K562 (cell line): Measurements from ENCODE around the gene NTRK2. TPM values are rescaled to one million over a fixed set of nuclear protein-coding genes. Genes with fewer than 3 reads are reported as not detected.

Experiments
- ATAC-seq: fragments of 200-7000 bp; cut with Tn5 transposase; 3 replicates; pipeline ENCODE4 v1.9.1; 2020; ENCODE audit warnings: moderate library complexity
- BruUV-seq: library from RNA; stranded (reverse); fragments of 400-500 nt; replicated peaks from 2 replicates; lab custom pipeline; 2021; lab: Mats Ljungman, UMichigan
- CTCF ChIA-PET: fragments of 300-600 bp; formaldehyde crosslinking; extraction: SDS; loops from one replicate; lab custom pipeline; 2021; ENCODE audit warnings: low intra/inter-chr PET ratio; lab: Yijun Ruan, JAX
- POLR2A ChIA-PET: fragments of 300-600, 350-650 bp; sonication (Branson Sonifier 250); formaldehyde crosslinking; extraction: SDS; loops from one replicate; lab custom pipeline; 2021; ENCODE audit warnings: antibody characterized with exemption, inconsistent platforms; lab: Yijun Ruan, JAX
- DNase-seq, 4 experiments: peaks; one replicate each; pipeline versions ENCODE4 v3.0.0 to v3.0.0-alpha.2; 2011 to 2018; ENCODE audit warnings: low spot score in 3 of 4, mixed read lengths in 3 of 4; ENCODE audit errors: extremely low read depth in 1 of 4
- FAIRE-seq: peaks from 2 replicates; lab custom pipeline; 2011; peaks lifted over from hg19 to GRCh38; lab: Jason Lieb, UNC
- H2AFZ ChIP-seq: 2 replicates; pipeline ENCODE4 v1.6.0; 2011; ENCODE audit warnings: low read depth, low read length, control low read depth, inconsistent platforms
- H3K27ac ChIP-seq: fragments of 200-600 bp; 3 replicates; pipeline ENCODE4 v1.8.0; 2011; ENCODE audit warnings: low read depth, mild to moderate bottlenecking, control low read depth, inconsistent platforms, low read length, moderate library complexity, mixed read lengths; ENCODE audit errors: extremely low read depth
- H3K27me3 ChIP-seq, 2 experiments: fragments of 300-600 bp in 1 of 2; 2 replicates in 1 of 2; 3 replicates in 1 of 2; pipeline versions ENCODE4 v1.6.0 to v1.8.0; 2011; ENCODE audit warnings: inconsistent platforms in 2 of 2, low read length in 2 of 2, mild to moderate bottlenecking in 1 of 2, mixed read lengths in 1 of 2, moderate library complexity in 1 of 2; ENCODE audit not compliant: control insufficient read depth in 2 of 2, insufficient read depth in 2 of 2
- H3K36me3 ChIP-seq: fragments of 300-600 bp; 3 replicates; pipeline ENCODE4 v1.8.0; 2011; ENCODE audit warnings: mild to moderate bottlenecking, low read length, inconsistent platforms; ENCODE audit not compliant: control insufficient read depth, insufficient read depth
- H3K4me1 ChIP-seq, 2 experiments: fragments of 200-600 bp in 1 of 2; replicated peaks in 1 of 2; 2 replicates in 1 of 2; 3 replicates in 1 of 2; pipeline versions ENCODE4 v1.5.1 to v1.8.0; 2011; ENCODE audit warnings: inconsistent platforms in 2 of 2, low read length in 2 of 2, mild to moderate bottlenecking in 1 of 2, mixed read lengths in 1 of 2, moderate library complexity in 1 of 2; ENCODE audit not compliant: control insufficient read depth in 2 of 2, insufficient read depth in 2 of 2
- H3K4me2 ChIP-seq: 2 replicates; pipeline ENCODE4 v1.6.1; 2011; ENCODE audit warnings: low read length, control low read depth, inconsistent platforms, mixed read lengths; ENCODE audit not compliant: insufficient read depth
- H3K4me3 ChIP-seq: fragments of 200-600 bp; sonication (generic), shearing (Covaris generic); 2 replicates; pipeline ENCODE4 v1.5.1; 2016; ENCODE audit warnings: control low read depth, inconsistent platforms
- H3K79me2 ChIP-seq: fragments of 200-600 bp; 3 replicates; pipeline ENCODE4 v1.8.0; 2011; ENCODE audit warnings: low read length, inconsistent platforms; ENCODE audit not compliant: control insufficient read depth, insufficient read depth
- H3K9ac ChIP-seq, 2 experiments: 2 replicates each; pipeline versions ENCODE4 v1.6.0 to v1.6.1; 2011; ENCODE audit warnings: low read depth in 2 of 2, low read length in 2 of 2, control low read depth in 1 of 2, inconsistent platforms in 1 of 2, mild to moderate bottlenecking in 1 of 2, mixed read lengths in 1 of 2; ENCODE audit not compliant: insufficient read depth in 1 of 2
- H3K9me1 ChIP-seq: one replicate; pipeline ENCODE4 v1.6.0; 2011; ENCODE audit warnings: inconsistent platforms, mild to moderate bottlenecking, low read length, moderate library complexity; ENCODE audit not compliant: control insufficient read depth, insufficient read depth
- H3K9me3 ChIP-seq: replicated peaks from 2 replicates; pipeline ENCODE4 v1.5.1; 2011; ENCODE audit warnings: low read depth, low read length, inconsistent platforms; ENCODE audit not compliant: control insufficient read depth, insufficient read depth
- H4K20me1 ChIP-seq: replicated peaks from 2 replicates; pipeline ENCODE4 v1.6.1; 2011; ENCODE audit warnings: low read length, inconsistent platforms, mixed read lengths; ENCODE audit not compliant: control insufficient read depth, insufficient read depth
- ETS2 ChIP-seq: IDR thresholded peaks from 2 replicates; pipeline ENCODE4 v1.6.1; 2016; ENCODE audit warnings: borderline replicate concordance, missing genetic modification characterization, mild to moderate bottlenecking, moderate library complexity, missing compliant biosample characterization; ENCODE audit not compliant: poor library complexity, severe bottlenecking
- ETV6 ChIP-seq, 3 experiments: fragments of 150-350 bp in 1 of 3; sonication (generic) in 1 of 3; formaldehyde crosslinking in 1 of 3; IDR thresholded peaks; 2 replicates each; pipeline versions ENCODE4 v1.6.1 to v1.8.0; 2014 to 2022; ENCODE audit warnings: borderline replicate concordance in 2 of 3, low read depth in 2 of 3, antibody characterized with exemption in 1 of 3, low read length in 1 of 3, mild to moderate bottlenecking in 1 of 3, missing genetic modification reagents in 1 of 3
- KAT7 ChIP-seq: sonication (generic); formaldehyde crosslinking; IDR thresholded peaks from 2 replicates; pipeline ENCODE4 v1.8.0; 2022; ENCODE audit warnings: missing genetic modification reagents, mild to moderate bottlenecking, borderline replicate concordance
- KHSRP ChIP-seq: fragments of 450-650 bp; IDR thresholded peaks from 2 replicates; pipeline ENCODE4 v1.6.1; 2017
- MYC ChIP-seq, 2 experiments: fragments of 250-450 bp in 1 of 2; sonication (Bioruptor Pico) in 1 of 2; IDR thresholded peaks; 2 replicates each; pipeline versions ENCODE4 v1.5.1 to v1.6.1; 2012 to 2021; ENCODE audit warnings: low read depth in 2 of 2, borderline replicate concordance in 1 of 2, improper control_type of control experiment in 1 of 2, low read length in 1 of 2, mild to moderate bottlenecking in 1 of 2, moderate library complexity in 1 of 2
- OTX1 ChIP-seq: fragments of 450-650 bp; formaldehyde crosslinking; IDR thresholded peaks from 2 replicates; pipeline ENCODE4 v1.4.0; 2022; ENCODE audit warnings: mild to moderate bottlenecking
- SIN3B ChIP-seq: fragments of 450-650 bp; IDR thresholded peaks from 2 replicates; pipeline ENCODE4 v1.6.1; 2017; ENCODE audit warnings: low read depth, mild to moderate bottlenecking, moderate library complexity
- SPI1 ChIP-seq: IDR thresholded peaks from 2 replicates; pipeline ENCODE4 v1.6.1; 2011; ENCODE audit warnings: low read depth, low read length, control low read depth, borderline replicate concordance
- ZFP36 ChIP-seq: fragments of 150-350 bp; IDR thresholded peaks from 2 replicates; pipeline ENCODE4 v1.6.1; 2018; ENCODE audit warnings: low read length, low read depth; ENCODE audit not compliant: partially characterized antibody
- ZNF780A ChIP-seq: fragments of 250-450 bp; sonication (Bioruptor Pico); IDR thresholded peaks from 2 replicates; pipeline ENCODE4 v1.5.0; 2021; ENCODE audit warnings: mild to moderate bottlenecking
- WGBS: fragments of 100-300 bp; shearing (Covaris generic); methylation state at CpG from one replicate; pipeline ENCODE4 v1.1.6; 2016; ENCODE audit warnings: low coverage, mixed read lengths; ENCODE audit not compliant: insufficient coverage; ENCODE audit errors: missing lambda C conversion rate; 5-methylcytosine and 5-hydroxymethylcytosine counted together
- in situ Hi-C: fragments of 300-500 bp; cut with MboI; formaldehyde crosslinking; loops from 4 replicates; pipeline ENCODE4 v1.15.0; 2018; ENCODE audit warnings: inconsistent platforms, mixed read lengths
- intact Hi-C: fragments of 100-400 bp; cut with micrococcal nuclease; formaldehyde crosslinking; loops from 2 replicates; pipeline ENCODE4 v1.14.2; 2022
- polyA plus RNA-seq, 8 experiments: library from polyadenylated mRNA; depleted of rRNA in 4 of 8; stranded (reverse) in 5 of 8; unstranded in 3 of 8; fragments of >200 nt; fragmentation: Nextera tagmentation in 2 of 8; fragmentation: Illumina TruSeq in 1 of 8; extraction: Ambion mirVana in 2 of 8; extraction: Trizol in 1 of 8; gene quantifications; 2 replicates each; pipeline versions ENCODE4 v1.2.1 to v1.2.3, GENCODE V29; 2011 to 2014; ENCODE audit warnings: inconsistent platforms in 1 of 8, missing spikeins in 1 of 8
- total RNA-seq, 7 experiments: library from RNA; depleted of rRNA in 6 of 7; stranded (reverse); fragments of >200 nt in 6 of 7; fragmentation: Illumina TruSeq in 2 of 7; extraction: Trizol in 2 of 7; gene quantifications; 2 replicates each; pipeline versions ENCODE4 v1.2.1 to v1.2.3, GENCODE V29; 2011 to 2021; ENCODE audit warnings: low replicate concordance in 1 of 7
- TF ChIP-seq, protein P1 (sequence below), 2 experiments: fragments of 450-650 bp in 1 of 2; sonication (generic) in 1 of 2; formaldehyde crosslinking; conservative IDR thresholded peaks; 2 replicates each; pipeline versions ENCODE4 v1.4.0 to v1.8.1; 2020 to 2022; ENCODE audit warnings: mild to moderate bottlenecking in 1 of 2, missing genetic modification reagents in 1 of 2
- TF ChIP-seq, protein P2 (sequence below), 2 experiments: fragments of 450-650 bp in 1 of 2; sonication (generic) in 1 of 2; formaldehyde crosslinking in 1 of 2; IDR thresholded peaks; 2 replicates each; pipeline versions ENCODE4 v1.7.1 to v1.9.0; 2016 to 2022; ENCODE audit warnings: inconsistent platforms in 1 of 2, mild to moderate bottlenecking in 1 of 2, missing genetic modification reagents in 1 of 2

NTRK2 gene
- total and polyA plus RNA-seq, 9 of the 15 experiments (the other 6 are each of a cell fraction or from before 2014, with no cell fraction given) = not detected

DNA sequence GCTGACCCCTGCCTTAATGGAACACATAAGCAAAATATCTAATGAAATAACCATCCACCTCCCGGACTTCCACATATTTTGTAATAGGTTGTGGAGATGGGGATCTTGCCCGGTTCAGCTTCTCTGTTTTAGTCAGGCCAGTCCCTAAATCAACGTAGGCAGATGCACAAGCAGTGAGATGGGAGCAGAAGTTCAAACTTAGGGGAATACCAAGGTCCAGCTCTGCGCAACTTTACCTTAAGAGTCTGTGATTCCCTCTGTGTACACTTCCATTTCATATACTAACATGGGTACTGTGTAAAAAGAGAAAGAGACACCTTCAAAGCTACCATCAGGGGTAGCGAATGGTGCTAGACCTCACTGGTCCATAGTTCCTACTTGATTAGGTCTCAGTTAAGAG is 110.9 kb downstream of the NTRK2 start:
- CTCF ChIA-PET = no interaction called here
- ATAC-seq = no peak
- POLR2A ChIA-PET = no interaction called here
- 2% methylated on average over 5 of the region's 5 CpGs for WGBS
- no peaks in the 10 kb centered on the region for H3K9me3 ChIP-seq
- H3K79me2 ChIP-seq = no peaks in the 10 kb centered on the region
- H3K27me3 ChIP-seq = no peaks in the 10 kb centered on the region
- BruUV-seq = no TSS peak
- no peak for FAIRE-seq
- intact Hi-C loops = loop anchor here (10.0 kb wide), 1 partner anchor 376 kb away; no protein-coding TSS in a partner anchor
- no peaks in the 10 kb centered on the region for H3K9me1 ChIP-seq
- in situ Hi-C loops = no loop called here
- no peak overlapping the region for H3K9ac ChIP-seq
- DNase-seq = no peak
- H3K36me3 ChIP-seq = no peaks in the 10 kb centered on the region
- H3K4me3 ChIP-seq = no peak overlapping the region
- H3K4me2 ChIP-seq = no peak overlapping the region
- H4K20me1 ChIP-seq = no peaks in the 10 kb centered on the region
- no peak overlapping the region for H3K27ac ChIP-seq
- H2AFZ ChIP-seq = no peak overlapping the region
- H3K4me1 ChIP-seq = no peaks in the 10 kb centered on the region
- TF ChIP-seq KHSRP (no peak), KAT7 (no peak), OTX1 (CRISPR knock-in tag) (no peak), ZFP36 (no peak), MYC (IDR thresholded peaks at IDR 0.05; ENCODE audit: low read depth, low read length) (no peak), MYC (CRISPR knock-in tag; IDR thresholded peaks at IDR 0.05; ENCODE audit: borderline replicate concordance, low read depth) (no peak), ZNF780A (no peak), SIN3B (no peak), ETS2 (tag) (no peak), SPI1 (no peak), ETV6 (IDR thresholded peaks at IDR 0.05; ENCODE audit: borderline replicate concordance in 1 of 2, low read depth in 2 of 2, low read length in 1 of 2) (no peak), ETV6 (CRISPR knock-in tag; IDR thresholded peaks at IDR 0.05; ENCODE audit: borderline replicate concordance) (no peak)
- TF ChIP-seq, protein P1, sequence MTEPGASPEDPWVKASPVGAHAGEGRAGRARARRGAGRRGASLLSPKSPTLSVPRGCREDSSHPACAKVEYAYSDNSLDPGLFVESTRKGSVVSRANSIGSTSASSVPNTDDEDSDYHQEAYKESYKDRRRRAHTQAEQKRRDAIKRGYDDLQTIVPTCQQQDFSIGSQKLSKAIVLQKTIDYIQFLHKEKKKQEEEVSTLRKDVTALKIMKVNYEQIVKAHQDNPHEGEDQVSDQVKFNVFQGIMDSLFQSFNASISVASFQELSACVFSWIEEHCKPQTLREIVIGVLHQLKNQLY (CRISPR knock-in tag; conservative IDR thresholded peaks at IDR 0.05) = no peak
- TF ChIP-seq, protein P2, sequence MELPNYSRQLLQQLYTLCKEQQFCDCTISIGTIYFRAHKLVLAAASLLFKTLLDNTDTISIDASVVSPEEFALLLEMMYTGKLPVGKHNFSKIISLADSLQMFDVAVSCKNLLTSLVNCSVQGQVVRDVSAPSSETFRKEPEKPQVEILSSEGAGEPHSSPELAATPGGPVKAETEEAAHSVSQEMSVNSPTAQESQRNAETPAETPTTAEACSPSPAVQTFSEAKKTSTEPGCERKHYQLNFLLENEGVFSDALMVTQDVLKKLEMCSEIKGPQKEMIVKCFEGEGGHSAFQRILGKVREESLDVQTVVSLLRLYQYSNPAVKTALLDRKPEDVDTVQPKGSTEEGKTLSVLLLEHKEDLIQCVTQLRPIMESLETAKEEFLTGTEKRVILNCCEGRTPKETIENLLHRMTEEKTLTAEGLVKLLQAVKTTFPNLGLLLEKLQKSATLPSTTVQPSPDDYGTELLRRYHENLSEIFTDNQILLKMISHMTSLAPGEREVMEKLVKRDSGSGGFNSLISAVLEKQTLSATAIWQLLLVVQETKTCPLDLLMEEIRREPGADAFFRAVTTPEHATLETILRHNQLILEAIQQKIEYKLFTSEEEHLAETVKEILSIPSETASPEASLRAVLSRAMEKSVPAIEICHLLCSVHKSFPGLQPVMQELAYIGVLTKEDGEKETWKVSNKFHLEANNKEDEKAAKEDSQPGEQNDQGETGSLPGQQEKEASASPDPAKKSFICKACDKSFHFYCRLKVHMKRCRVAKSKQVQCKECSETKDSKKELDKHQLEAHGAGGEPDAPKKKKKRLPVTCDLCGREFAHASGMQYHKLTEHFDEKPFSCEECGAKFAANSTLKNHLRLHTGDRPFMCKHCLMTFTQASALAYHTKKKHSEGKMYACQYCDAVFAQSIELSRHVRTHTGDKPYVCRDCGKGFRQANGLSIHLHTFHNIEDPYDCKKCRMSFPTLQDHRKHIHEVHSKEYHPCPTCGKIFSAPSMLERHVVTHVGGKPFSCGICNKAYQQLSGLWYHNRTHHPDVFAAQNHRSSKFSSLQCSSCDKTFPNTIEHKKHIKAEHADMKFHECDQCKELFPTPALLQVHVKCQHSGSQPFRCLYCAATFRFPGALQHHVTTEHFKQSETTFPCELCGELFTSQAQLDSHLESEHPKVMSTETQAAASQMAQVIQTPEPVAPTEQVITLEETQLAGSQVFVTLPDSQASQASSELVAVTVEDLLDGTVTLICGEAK (IDR thresholded peaks at IDR 0.05) = no peak
- TF ChIP-seq, protein P2 (CRISPR knock-in tag; IDR thresholded peaks at IDR 0.05) = no peak
